H1 (cell line): ENCODE results near the gene USP16. TPM values are rescaled to one million over a fixed set of nuclear protein-coding genes. Genes with fewer than 3 reads are reported as not detected.

ENCODE experiments used
- CTCF ChIA-PET: fragments of 300-600 bp; sonication (Branson Sonifier 250); formaldehyde crosslinking; loops from one replicate; lab custom pipeline; 2021; ENCODE audit not compliant: partially characterized antibody; lab: Charles Lee
- POLR2A ChIA-PET: fragments of 300-600 bp; sonication (Branson Sonifier 250); formaldehyde crosslinking; loops from one replicate; lab custom pipeline; 2021; ENCODE audit warnings: inconsistent platforms; ENCODE audit not compliant: partially characterized antibody; lab: Charles Lee
- DNase-seq, 2 experiments: peaks; one replicate each; pipeline versions ENCODE4 v3.0.0 to v3.0.0-alpha.2; 2010 to 2022; ENCODE audit warnings: low spot score in 2 of 2, low read depth in 1 of 2, mixed read lengths in 1 of 2
- FAIRE-seq: peaks from 2 replicates; lab custom pipeline; 2011; peaks lifted over from hg19 to GRCh38; lab: Jason Lieb, UNC
- H2AFZ ChIP-seq: 2 replicates; pipeline ENCODE4 v1.8.1; 2012; ENCODE audit warnings: low read length, inconsistent platforms
- H2AK5ac ChIP-seq: 2 replicates; pipeline ENCODE4 v1.6.1; 2013; ENCODE audit warnings: low read depth, low read length
- H2BK120ac ChIP-seq: replicated peaks from 2 replicates; pipeline ENCODE3; 2013; ENCODE audit warnings: low read depth, low read length, inconsistent platforms
- H2BK12ac ChIP-seq: 2 replicates; pipeline ENCODE4 v1.6.1; 2013; ENCODE audit warnings: low read depth, low read length
- H2BK15ac ChIP-seq: 2 replicates; pipeline ENCODE4 v1.6.1; 2013; ENCODE audit warnings: low read length
- H2BK20ac ChIP-seq: 2 replicates; pipeline ENCODE4 v1.6.1; 2013; ENCODE audit warnings: low read length
- H2BK5ac ChIP-seq: 2 replicates; pipeline ENCODE4 v1.6.1; 2013; ENCODE audit warnings: low read depth, low read length
- H3K14ac ChIP-seq: 2 replicates; pipeline ENCODE4 v1.6.1; 2013; ENCODE audit warnings: inconsistent platforms; ENCODE audit not compliant: insufficient read length
- H3K18ac ChIP-seq: 2 replicates; pipeline ENCODE4 v1.6.1; 2013; ENCODE audit warnings: low read length; ENCODE audit errors: extremely low read depth
- H3K23ac ChIP-seq: 2 replicates; pipeline ENCODE4 v1.6.1; 2013; ENCODE audit warnings: inconsistent platforms; ENCODE audit not compliant: insufficient read length
- H3K23me2 ChIP-seq: 2 replicates; pipeline ENCODE4 v1.6.1; 2013; ENCODE audit warnings: low read depth, low read length
- H3K27ac ChIP-seq: 2 replicates; pipeline ENCODE4 v1.6.1; 2011; ENCODE audit warnings: low read depth, low read length, inconsistent platforms
- H3K27me3 ChIP-seq, 4 experiments: replicated peaks in 1 of 4; 1 replicate in 1 of 4; 2 replicates in 3 of 4; pipeline versions ENCODE4 v1.6.1 to v1.8.1; 2011 to 2013; ENCODE audit warnings: low read length in 3 of 4, mild to moderate bottlenecking in 3 of 4, inconsistent platforms in 2 of 4, mixed read lengths in 2 of 4, moderate library complexity in 1 of 4; ENCODE audit not compliant: control insufficient read depth in 3 of 4, insufficient read depth in 3 of 4; ENCODE audit errors: extremely low read depth in 1 of 4
- H3K36me3 ChIP-seq, 4 experiments: 2 replicates each; pipeline versions ENCODE4 v1.6.1 to v1.8.1; 2011 to 2013; ENCODE audit warnings: mild to moderate bottlenecking in 4 of 4, low read length in 3 of 4, moderate library complexity in 2 of 4, control low read depth in 1 of 4, inconsistent platforms in 1 of 4; ENCODE audit not compliant: insufficient read depth in 4 of 4, control insufficient read depth in 2 of 4
- H3K4ac ChIP-seq: replicated peaks from 2 replicates; pipeline ENCODE3; 2013; ENCODE audit warnings: low read length, low read depth, mixed read lengths, inconsistent platforms; ENCODE audit not compliant: insufficient read length
- H3K4me1 ChIP-seq, 4 experiments: replicated peaks in 1 of 4; 1 replicate in 1 of 4; 2 replicates in 3 of 4; pipeline versions ENCODE4 v1.6.1 to v1.8.1; 2011 to 2013; ENCODE audit warnings: low read length in 3 of 4, inconsistent platforms in 2 of 4, mixed read lengths in 1 of 4; ENCODE audit not compliant: insufficient read depth in 4 of 4, control insufficient read depth in 3 of 4
- H3K4me2 ChIP-seq, 2 experiments: 2 replicates each; pipeline versions ENCODE4 v1.6.1 to v1.8.1; 2011 to 2013; ENCODE audit warnings: low read depth in 2 of 2, low read length in 2 of 2, control low read depth in 1 of 2, inconsistent platforms in 1 of 2, mild to moderate bottlenecking in 1 of 2; ENCODE audit not compliant: insufficient read depth in 1 of 2
- H3K4me3 ChIP-seq, 4 experiments: fragments of 200-600, 300-600 bp in 1 of 4; sonication (generic), shearing (Covaris generic), sonication (Bioruptor Twin) in 1 of 4; 2 replicates each; pipeline versions ENCODE4 v1.5.1 to v1.8.1; 2011 to 2016; ENCODE audit warnings: low read length in 4 of 4, low read depth in 3 of 4, control low read depth in 2 of 4, inconsistent platforms in 2 of 4, mild to moderate bottlenecking in 2 of 4, mixed read lengths in 1 of 4, moderate library complexity in 1 of 4; ENCODE audit not compliant: insufficient read depth in 2 of 4; ENCODE audit errors: extremely low read depth in 1 of 4
- H3K56ac ChIP-seq: replicated peaks from 2 replicates; pipeline ENCODE3; 2013; ENCODE audit warnings: low read depth, mild to moderate bottlenecking, mixed read lengths, low read length, inconsistent platforms; ENCODE audit not compliant: insufficient read length
- H3K79me1 ChIP-seq: 2 replicates; pipeline ENCODE4 v1.6.1; 2013; ENCODE audit warnings: low read depth, low read length, control low read depth
- H3K79me2 ChIP-seq, 2 experiments: 2 replicates each; pipeline versions ENCODE4 v1.6.1 to v1.8.1; 2012 to 2013; ENCODE audit warnings: low read length in 2 of 2, mild to moderate bottlenecking in 2 of 2, inconsistent platforms in 1 of 2; ENCODE audit not compliant: insufficient read depth in 2 of 2, control insufficient read depth in 1 of 2
- H3K9ac ChIP-seq, 4 experiments: replicated peaks in 1 of 4; 1 replicate in 1 of 4; 2 replicates in 3 of 4; pipeline versions ENCODE4 v1.6.1 to v1.8.1; 2011 to 2013; ENCODE audit warnings: low read depth in 3 of 4, low read length in 3 of 4, control low read depth in 2 of 4, mild to moderate bottlenecking in 2 of 4, moderate library complexity in 2 of 4, inconsistent platforms in 1 of 4; ENCODE audit errors: extremely low read depth in 1 of 4
- H3K9me3 ChIP-seq, 2 experiments: 2 replicates each; pipeline versions ENCODE4 v1.6.1 to v1.8.1; 2012 to 2013; ENCODE audit warnings: mild to moderate bottlenecking in 2 of 2, moderate library complexity in 2 of 2, control low read depth in 1 of 2, inconsistent platforms in 1 of 2, low read depth in 1 of 2, low read length in 1 of 2, mixed read lengths in 1 of 2; ENCODE audit not compliant: insufficient read depth in 2 of 2
- H4K20me1 ChIP-seq, 2 experiments: replicated peaks in 1 of 2; 2 replicates each; pipeline versions ENCODE3 to v1.8.1; 2011 to 2013; ENCODE audit warnings: inconsistent platforms in 2 of 2, low read length in 2 of 2, mild to moderate bottlenecking in 1 of 2; ENCODE audit not compliant: insufficient read depth in 2 of 2, control insufficient read depth in 1 of 2
- H4K5ac ChIP-seq: 2 replicates; pipeline ENCODE4 v1.6.1; 2013; ENCODE audit warnings: low read length, low read depth, mixed read lengths, inconsistent platforms; ENCODE audit not compliant: insufficient read length
- H4K8ac ChIP-seq: 2 replicates; pipeline ENCODE4 v1.8.0; 2013; ENCODE audit warnings: mild to moderate bottlenecking, moderate library complexity, low read length, inconsistent platforms; ENCODE audit not compliant: insufficient read depth; ENCODE audit errors: extremely low read depth
- H4K91ac ChIP-seq: replicated peaks from 2 replicates; pipeline ENCODE3; 2013; ENCODE audit warnings: low read length, mixed read lengths, inconsistent platforms; ENCODE audit not compliant: insufficient read length
- ATF2 ChIP-seq: IDR thresholded peaks from 2 replicates; pipeline ENCODE4 v1.6.1; 2012; ENCODE audit warnings: low read length, inconsistent platforms
- WGBS, 2 experiments: shearing (Covaris generic) in 1 of 2; methylation state at CpG; one replicate each; pipeline versions ENCODE4 v1.1.6 to v1.1.7; 2013 to 2015; ENCODE audit warnings: low lambda C conversion rate in 2 of 2, mixed read lengths in 2 of 2, inconsistent platforms in 1 of 2, low coverage in 1 of 2, missing lambda C conversion rate in 1 of 2; ENCODE audit not compliant: insufficient replicate concordance in 2 of 2, insufficient coverage in 1 of 2, insufficient read length in 1 of 2; ENCODE audit errors: extremely low coverage in 1 of 2, missing lambda C conversion rate in 1 of 2; 5-methylcytosine and 5-hydroxymethylcytosine counted together
- polyA plus RNA-seq, 7 experiments: library from polyadenylated mRNA; depleted of rRNA in 3 of 7; stranded (reverse) in 5 of 7; unstranded in 2 of 7; fragments of >200 nt in 5 of 7; fragments of 200-250 nt in 2 of 7; gene quantifications; 1 replicate in 5 of 7; 2 replicates in 1 of 7; 4 replicates in 1 of 7; pipeline versions ENCODE4 v1.2.1 to v1.2.3, GENCODE V29; 2011 to 2013; ENCODE audit warnings: missing spikeins in 2 of 7, mixed read lengths in 2 of 7
- total RNA-seq: library from RNA; stranded (reverse); fragmentation: NEBNext Ultra II Directional; extraction: Animal tissue kit (Norgen Biotek cat#: 25700); gene quantifications from 2 replicates; pipeline ENCODE4 v1.2.1, GENCODE V29; 2021

USP16 gene
- total and polyA plus RNA-seq, 2 of the 8 experiments (the other 6 are each of a cell fraction or from before 2014, with no cell fraction given) = 3.4 to 19.1 TPM

GRCh38 chr21:29007135-29007534 is 17.3 kb upstream of the USP16 start:
- Histone ChIP-seq H3K79me2 (no peaks in the 10 kb centered on the region), H3K23ac (no peak overlapping the region), H3K27ac (no peak overlapping the region), H3K4me3 (no peak overlapping the region), H4K5ac (no peak overlapping the region), H3K14ac (no peak overlapping the region), H3K79me1 (no peaks in the 10 kb centered on the region), H3K18ac (no peak overlapping the region), H3K23me2 (no peaks in the 10 kb centered on the region; the same call in 1 of the 2 replicates), H3K27me3 (no peaks in the 10 kb centered on the region), H2BK12ac (no peak overlapping the region), H2BK5ac (no peak overlapping the region), H2BK20ac (no peak overlapping the region), H4K20me1 (no peaks in the 10 kb centered on the region), H4K91ac (no peak overlapping the region)
- 84% methylated on average over 3 of the region's 3 CpGs; no CpG with 5 or more reads in 1 of the 2 experiments for WGBS, 2 experiments
- POLR2A ChIA-PET = interaction anchor here (1.2 kb wide), 1 partner anchor 13 kb away, joined by 3 read pairs; no protein-coding TSS in a partner anchor
- no peak for TF ChIP-seq ATF2
- TF ChIP-seq, all 59 proteins: peak for 0
- Histone ChIP-seq H4K8ac (no peak overlapping the region), H3K9me3 (peaks cover 0 to 10% of the 10 kb centered on the region in 2 experiments; a peak in 1 of 4 replicates), H2BK120ac (no peak overlapping the region), H3K36me3 (no peaks in the 10 kb centered on the region), H3K9ac (no peak overlapping the region), H3K4me1 (no peaks in the 10 kb centered on the region; a peak in 1 of 7 replicates), H2AFZ (no peak overlapping the region), H3K56ac (no peak overlapping the region), H3K4me2 (no peak overlapping the region), H2AK5ac (no peak overlapping the region), H2BK15ac (no peak overlapping the region), H3K4ac (no peak overlapping the region)
- DNase-seq (no peak), FAIRE-seq (no peak)
- CTCF ChIA-PET = interaction anchor here (0.6 kb wide), 1 partner anchor 8 kb away, joined by 3 read pairs; no protein-coding TSS in a partner anchor
